UCSD-AML1 (cell line): ENCODE measurements around the gene LGALS9C.
"Not testable (repeated sequence)": the region's sequence is repeated elsewhere in the genome, so short reads cannot be mapped to it uniquely, and the experiment has no call there.

Source experiments
- DNase-seq: peaks from one replicate; lab custom pipeline; 2025; ENCODE audit not compliant: unreplicated experiment; lab: John Stamatoyannopoulos, UW

The LGALS9C gene

GRCh38 chr17:18478362-18478761 is 1.8 kb downstream of the LGALS9C start:
- DNase-seq = not testable (repeated sequence)

- not testable (repeated sequence) for DNase-seq
Measured at GRCh38 chr17:18478977-18479595, 2.5 kb downstream of the LGALS9C start.

- DNase-seq = not testable (repeated sequence)
Measured at GRCh38 chr17:18481775-18482174, 5.2 kb downstream of the LGALS9C start.

- DNase-seq = not testable (repeated sequence)
Measured at GRCh38 chr17:18485936-18486464, 9.4 kb downstream of the LGALS9C start.

- DNase-seq = not testable (repeated sequence)
Measured at GRCh38 chr17:18487633-18488032, 11.0 kb downstream of the LGALS9C start.

- DNase-seq = not testable (repeated sequence)
Measured at GRCh38 chr17:18488622-18489021, 12.0 kb downstream of the LGALS9C start.

- DNase-seq = not testable (repeated sequence)
Measured at GRCh38 chr17:18490016-18490415, 13.4 kb downstream of the LGALS9C start.

GRCh38 chr17:18492712-18493480 is 16.3 kb downstream of the LGALS9C start:
- not testable (repeated sequence) for DNase-seq

- not testable (repeated sequence) for DNase-seq
Measured at GRCh38 chr17:18494250-18494768, 17.7 kb downstream of the LGALS9C start.

GRCh38 chr17:18497044-18497443 is 20.5 kb downstream of the LGALS9C start:
- not testable (repeated sequence) for DNase-seq

- DNase-seq = not testable (repeated sequence)
Measured at GRCh38 chr17:18499100-18499499, 22.5 kb downstream of the LGALS9C start.

- not testable (repeated sequence) for DNase-seq
Measured at GRCh38 chr17:18499756-18500155, 23.2 kb downstream of the LGALS9C start.

- not testable (repeated sequence) for DNase-seq
Measured at GRCh38 chr17:18500281-18500680, 23.7 kb downstream of the LGALS9C start.

- not testable (repeated sequence) for DNase-seq
Measured at GRCh38 chr17:18500816-18501215, 24.2 kb downstream of the LGALS9C start.

- DNase-seq = not testable (repeated sequence)
Measured at GRCh38 chr17:18503221-18503620, 26.6 kb downstream of the LGALS9C start.

- not testable (repeated sequence) for DNase-seq
Measured at GRCh38 chr17:18507729-18508128, 31.1 kb downstream of the LGALS9C start.

GRCh38 chr17:18508667-18509066 is 32.1 kb downstream of the LGALS9C start:
- not testable (repeated sequence) for DNase-seq

GRCh38 chr17:18521100-18521499 is 44.5 kb downstream of the LGALS9C start:
- DNase-seq = not testable (repeated sequence)

- DNase-seq = not testable (repeated sequence)
Measured at GRCh38 chr17:18525015-18525414, 48.4 kb downstream of the LGALS9C start.

GRCh38 chr17:18526168-18526800 is 49.7 kb downstream of the LGALS9C start:
- DNase-seq = not testable (repeated sequence)

GRCh38 chr17:18527354-18527753 is 50.8 kb downstream of the LGALS9C start:
- DNase-seq = not testable (repeated sequence)
